Measurements from ENCODE around the gene HIP1. TPM values are rescaled to one million over a fixed set of nuclear protein-coding genes. Genes with fewer than 3 reads are reported as not detected.
"Not testable (repeated sequence)": the region's sequence is repeated elsewhere in the genome, so short reads cannot be mapped to it uniquely, and the experiment has no call there.

The HIP1 gene
- total and polyA plus RNA-seq, 5 donors from 2014 or later = 0.29 to 10.7 (median 0.79) TPM

DNA sequence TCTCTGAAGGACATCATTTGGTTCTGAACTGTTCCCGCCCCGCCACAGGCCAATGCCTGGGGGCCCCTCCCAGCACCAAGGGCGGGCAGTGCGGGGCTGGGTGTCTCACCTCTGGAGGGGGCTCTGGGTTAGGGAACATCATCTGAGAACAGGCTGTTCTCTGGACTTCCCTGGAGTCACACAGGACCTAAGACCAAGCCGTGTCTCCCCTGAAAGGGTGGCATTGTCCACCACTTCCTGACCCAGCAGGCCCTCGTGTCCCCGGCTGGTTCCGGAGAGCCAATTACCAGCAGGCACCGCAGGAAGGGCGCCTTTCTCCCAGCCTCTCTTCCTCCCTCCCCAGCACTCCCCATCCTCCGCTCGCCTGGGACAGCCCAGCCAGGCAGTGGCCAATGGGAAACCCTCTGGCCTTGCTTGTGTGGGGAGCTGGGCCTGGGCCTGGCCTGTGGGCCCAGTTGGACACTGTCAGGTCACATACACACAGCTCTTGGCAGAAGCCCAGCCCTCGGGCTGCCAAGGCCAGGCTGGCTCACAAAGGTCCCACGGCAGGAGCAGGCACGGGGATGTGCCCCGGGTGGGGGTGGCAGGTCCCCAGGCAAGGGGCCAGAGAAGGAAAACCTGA, 127.1 kb downstream of the HIP1 start:
- Mint-ChIP-seq H3K36me3 (peaks cover 6% of the 10 kb centered on the region), H3K27ac (no peak overlapping the region), H3K4me1 (peaks cover 0 to 10% (median 3%) of the 10 kb centered on the region in 4 donors), H3K9me3 (peaks cover 0 to 1% (median 0%) of the 10 kb centered on the region in 7 donors), H3K27me3 (no peaks in the 10 kb centered on the region), H3K4me3 (no peak overlapping the region)
- DNase-seq (no peak), ATAC-seq (ENCODE audit: low read depth in 2 of 2) (no peak)
- Histone ChIP-seq H3K36me3 (ENCODE audit: control insufficient read depth, insufficient read depth, low read length) (no peaks in the 10 kb centered on the region), H3K9me3 (ENCODE audit: control insufficient read depth in 2 of 2, low read length in 2 of 2) (no peaks in the 10 kb centered on the region), H3K27me3 (ENCODE audit: control insufficient read depth, insufficient read depth, low read length) (no peaks in the 10 kb centered on the region), H3K4me3 (ENCODE audit: low read depth, low read length) (no peak overlapping the region), H3K4me1 (ENCODE audit: control insufficient read depth, insufficient read depth, low read length, poor library complexity, severe bottlenecking) (peaks cover 7% of the 10 kb centered on the region), H3K27ac (ENCODE audit: insufficient read depth, low read length, poor library complexity, severe bottlenecking) (no peak overlapping the region)

DNA sequence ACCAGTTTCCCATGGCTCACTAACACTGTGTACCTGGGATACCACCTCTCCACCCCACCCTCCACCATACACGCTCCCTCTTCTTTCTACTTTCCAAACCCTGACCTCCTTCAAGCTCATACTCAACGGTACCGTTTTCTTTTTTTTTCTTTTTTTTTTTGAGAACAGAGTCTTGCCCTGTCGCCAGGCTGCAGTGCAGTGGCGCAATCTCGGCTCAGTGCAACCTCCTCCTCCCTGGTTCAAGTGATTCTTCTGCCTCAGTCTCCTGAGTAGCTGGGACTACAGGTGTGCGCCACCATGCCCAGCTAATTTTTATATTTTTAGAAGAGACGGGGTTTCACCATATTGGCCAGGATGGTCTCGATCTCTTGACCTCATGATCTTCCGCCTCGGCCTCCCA, 129.3 kb downstream of the HIP1 start:
- H3K27ac Mint-ChIP-seq; H3K4me3 ChIP-seq (ENCODE audit: low read depth, low read length); DNase-seq; H3K4me1 ChIP-seq (ENCODE audit: control insufficient read depth, insufficient read depth, low read length, poor library complexity, severe bottlenecking); H3K4me1 Mint-ChIP-seq; H3K9me3 Mint-ChIP-seq; H3K27me3 ChIP-seq (ENCODE audit: control insufficient read depth, insufficient read depth, low read length); H3K9me3 ChIP-seq (ENCODE audit: control insufficient read depth in 2 of 2, low read length in 2 of 2); H3K36me3 Mint-ChIP-seq; ATAC-seq (ENCODE audit: low read depth in 2 of 2); H3K36me3 ChIP-seq (ENCODE audit: control insufficient read depth, insufficient read depth, low read length); H3K4me3 Mint-ChIP-seq; H3K27ac ChIP-seq (ENCODE audit: insufficient read depth, low read length, poor library complexity, severe bottlenecking); H3K27me3 Mint-ChIP-seq: not testable (repeated sequence)

DNA sequence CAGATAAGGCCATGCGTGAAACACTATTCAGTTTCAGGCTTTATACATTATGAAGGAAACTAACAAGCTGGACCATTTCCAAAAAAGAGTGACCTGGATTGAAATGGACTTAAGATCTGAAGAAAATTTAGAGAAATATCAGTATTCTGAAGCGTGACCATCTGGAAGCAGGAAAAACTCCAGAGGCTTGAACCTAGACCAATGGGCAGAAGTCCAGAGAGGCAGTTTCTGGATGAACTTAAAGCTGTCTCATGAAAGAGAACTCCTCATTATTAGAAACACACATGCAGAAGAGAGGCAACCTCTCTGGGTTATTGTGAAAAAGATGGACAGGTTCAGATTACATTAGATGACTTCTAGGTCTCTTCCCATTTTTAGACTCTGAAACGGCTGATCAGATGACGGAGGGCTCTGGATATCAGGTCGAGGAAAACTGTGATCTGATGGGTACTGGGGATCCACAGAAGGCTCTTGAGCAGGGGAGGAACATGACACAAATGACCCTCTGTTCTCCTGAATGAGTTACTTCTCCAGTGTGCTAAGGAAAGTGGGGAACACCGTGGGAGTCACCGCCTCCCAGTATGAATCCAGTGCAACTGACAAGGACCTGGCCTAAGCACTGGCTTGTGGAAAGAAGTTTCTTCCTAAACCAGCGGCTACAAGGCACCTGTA, 130.2 kb downstream of the HIP1 start:
- no peak overlapping the region for H3K27ac ChIP-seq (ENCODE audit: insufficient read depth, low read length, poor library complexity, severe bottlenecking)
- Mint-ChIP-seq H3K27me3 (no peaks in the 10 kb centered on the region), H3K9me3 (peaks cover 0 to 1% (median 0%) of the 10 kb centered on the region in 7 donors), H3K27ac (peak overlapping the region in 1 of 3 donors; percentile 37), H3K4me3 (no peak overlapping the region), H3K36me3 (peaks cover 6% of the 10 kb centered on the region), H3K4me1 (peaks cover 0 to 2% (median under 1%) of the 10 kb centered on the region in 4 donors)
- H3K36me3 ChIP-seq (ENCODE audit: control insufficient read depth, insufficient read depth, low read length) = no peaks in the 10 kb centered on the region
- no peak for DNase-seq
- no peak overlapping the region for H3K4me3 ChIP-seq (ENCODE audit: low read depth, low read length)
- ATAC-seq (ENCODE audit: low read depth in 2 of 2) = no peak
- H3K9me3 ChIP-seq (ENCODE audit: control insufficient read depth in 2 of 2, low read length in 2 of 2) = no peaks in the 10 kb centered on the region
- no peaks in the 10 kb centered on the region for H3K4me1 ChIP-seq (ENCODE audit: control insufficient read depth, insufficient read depth, low read length, poor library complexity, severe bottlenecking)
- H3K27me3 ChIP-seq (ENCODE audit: control insufficient read depth, insufficient read depth, low read length) = no peaks in the 10 kb centered on the region

DNA sequence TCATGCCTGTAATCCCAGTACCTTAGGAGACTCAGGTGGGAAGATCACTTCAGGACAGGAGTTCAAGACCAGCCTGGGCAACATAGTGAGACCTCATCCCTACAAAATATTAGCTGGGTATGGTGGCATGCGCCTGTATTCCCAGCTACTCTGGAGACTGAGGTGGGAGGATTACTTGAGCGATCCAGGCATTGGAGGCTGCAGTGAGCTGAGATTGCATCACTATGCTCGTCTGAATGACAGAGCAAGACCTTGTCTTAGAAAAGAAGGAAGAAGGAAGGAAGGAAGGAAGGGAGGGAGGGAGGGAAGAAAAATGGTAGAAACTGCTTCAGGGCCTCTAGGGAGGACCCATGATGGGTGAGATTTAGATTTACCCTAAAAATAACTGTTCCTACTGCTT, 134.3 kb downstream of the HIP1 start:
- H3K27me3 Mint-ChIP-seq = no peaks in the 10 kb centered on the region
- no peaks in the 10 kb centered on the region for H3K4me1 ChIP-seq (ENCODE audit: control insufficient read depth, insufficient read depth, low read length, poor library complexity, severe bottlenecking)
- H3K9me3 ChIP-seq (ENCODE audit: control insufficient read depth in 2 of 2, low read length in 2 of 2) = no peaks in the 10 kb centered on the region
- ATAC-seq (ENCODE audit: low read depth in 2 of 2) = no peak
- no peak overlapping the region for H3K4me3 ChIP-seq (ENCODE audit: low read depth, low read length)
- no peak overlapping the region for H3K27ac Mint-ChIP-seq
- no peak overlapping the region for H3K4me3 Mint-ChIP-seq
- H3K27ac ChIP-seq (ENCODE audit: insufficient read depth, low read length, poor library complexity, severe bottlenecking) = no peak overlapping the region
- H3K4me1 Mint-ChIP-seq = peaks cover 0 to 2% (median under 1%) of the 10 kb centered on the region in 4 donors
- no peaks in the 10 kb centered on the region for H3K36me3 ChIP-seq (ENCODE audit: control insufficient read depth, insufficient read depth, low read length)
- H3K27me3 ChIP-seq (ENCODE audit: control insufficient read depth, insufficient read depth, low read length) = no peaks in the 10 kb centered on the region
- no peak for DNase-seq
- no peaks in the 10 kb centered on the region for H3K9me3 Mint-ChIP-seq
- H3K36me3 Mint-ChIP-seq = peaks cover 6% of the 10 kb centered on the region

DNA sequence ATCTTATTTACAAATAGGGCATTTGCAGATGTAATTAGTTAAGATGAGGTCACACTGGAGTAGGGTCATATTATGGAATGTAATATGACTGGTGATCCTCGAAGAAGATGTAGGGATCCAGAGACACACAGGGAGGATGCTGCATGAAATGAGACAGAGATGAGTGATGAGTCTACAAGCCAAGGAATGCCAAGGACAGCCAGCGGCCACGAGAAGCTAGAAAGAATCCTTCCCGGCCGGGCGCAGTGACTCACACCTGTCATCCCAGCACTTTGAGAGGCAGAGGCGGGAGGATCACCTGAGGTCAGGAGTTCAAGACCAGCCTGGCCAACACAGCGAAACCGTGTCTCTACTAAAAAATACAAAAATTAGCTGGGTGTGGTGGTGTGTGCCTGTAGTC, 135.9 kb downstream of the HIP1 start:
- H3K4me3 ChIP-seq (ENCODE audit: low read depth, low read length); DNase-seq; H3K36me3 Mint-ChIP-seq; H3K9me3 ChIP-seq (ENCODE audit: control insufficient read depth in 2 of 2, low read length in 2 of 2); H3K4me1 Mint-ChIP-seq; ATAC-seq (ENCODE audit: low read depth in 2 of 2); H3K27ac ChIP-seq (ENCODE audit: insufficient read depth, low read length, poor library complexity, severe bottlenecking); H3K27me3 Mint-ChIP-seq; H3K9me3 Mint-ChIP-seq; H3K27ac Mint-ChIP-seq; H3K27me3 ChIP-seq (ENCODE audit: control insufficient read depth, insufficient read depth, low read length); H3K4me1 ChIP-seq (ENCODE audit: control insufficient read depth, insufficient read depth, low read length, poor library complexity, severe bottlenecking); H3K36me3 ChIP-seq (ENCODE audit: control insufficient read depth, insufficient read depth, low read length): not testable (repeated sequence)
- H3K4me3 Mint-ChIP-seq = peak overlapping the region in 1 of 4 donors; percentile 43

DNA sequence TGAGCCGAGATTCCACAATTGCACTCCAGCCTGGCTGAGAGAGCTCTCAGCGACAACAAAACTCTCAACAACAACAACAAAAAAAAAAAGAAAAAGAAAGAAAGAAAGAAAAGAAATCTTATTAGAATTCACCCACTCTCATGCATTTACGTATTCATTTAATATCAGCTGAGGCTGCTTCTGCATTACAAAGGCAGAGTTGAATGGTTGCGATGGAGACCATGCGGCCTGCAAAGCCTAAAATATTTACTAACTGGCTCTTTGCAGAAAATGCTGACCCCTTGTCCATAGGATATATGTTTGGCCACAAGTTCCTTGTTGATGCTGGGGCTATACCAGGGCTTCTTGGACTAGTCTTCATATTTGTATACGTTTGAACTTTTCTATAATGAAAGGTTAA, 137.2 kb downstream of the HIP1 start:
- peaks cover 5 to 13% (median 7%) of the 10 kb centered on the region in 4 donors for H3K4me1 Mint-ChIP-seq
- DNase-seq (no peak), ATAC-seq (ENCODE audit: low read depth in 2 of 2) (no peak)
- no peaks in the 10 kb centered on the region for H3K9me3 ChIP-seq (ENCODE audit: control insufficient read depth in 2 of 2, low read length in 2 of 2)
- no peaks in the 10 kb centered on the region for H3K9me3 Mint-ChIP-seq
- no peaks in the 10 kb centered on the region for H3K36me3 ChIP-seq (ENCODE audit: control insufficient read depth, insufficient read depth, low read length)
- peaks cover 9% of the 10 kb centered on the region for H3K4me1 ChIP-seq (ENCODE audit: control insufficient read depth, insufficient read depth, low read length, poor library complexity, severe bottlenecking)
- H3K27ac Mint-ChIP-seq = no peak overlapping the region
- no peaks in the 10 kb centered on the region for H3K27me3 ChIP-seq (ENCODE audit: control insufficient read depth, insufficient read depth, low read length)
- no peak overlapping the region for H3K27ac ChIP-seq (ENCODE audit: insufficient read depth, low read length, poor library complexity, severe bottlenecking)
- H3K4me3 Mint-ChIP-seq = no peak overlapping the region
- no peak overlapping the region for H3K4me3 ChIP-seq (ENCODE audit: low read depth, low read length)
- H3K27me3 Mint-ChIP-seq = no peaks in the 10 kb centered on the region
- H3K36me3 Mint-ChIP-seq = no peaks in the 10 kb centered on the region

DNA sequence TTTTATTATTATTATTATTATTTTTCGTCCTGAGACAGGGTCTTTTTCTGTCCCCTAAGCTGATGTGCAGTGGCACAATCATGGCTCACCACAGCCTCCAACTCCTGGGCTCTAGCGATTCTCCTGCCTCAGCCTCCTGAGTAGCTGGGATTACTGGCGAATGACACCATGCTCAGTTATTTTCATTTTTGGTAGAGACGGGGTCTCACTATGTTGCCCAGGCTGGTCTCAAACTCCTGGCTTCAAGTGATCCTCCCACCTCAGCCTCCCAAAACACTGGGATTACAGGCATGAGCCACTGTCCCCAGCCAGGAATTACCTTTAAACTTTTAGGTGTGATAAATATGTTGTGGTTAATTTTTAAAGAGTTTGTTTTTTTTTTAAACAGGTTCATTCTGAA, 138.0 kb downstream of the HIP1 start:
- not testable (repeated sequence) for ATAC-seq (ENCODE audit: low read depth in 2 of 2); H3K4me1 ChIP-seq (ENCODE audit: control insufficient read depth, insufficient read depth, low read length, poor library complexity, severe bottlenecking); H3K27me3 ChIP-seq (ENCODE audit: control insufficient read depth, insufficient read depth, low read length); H3K9me3 ChIP-seq (ENCODE audit: control insufficient read depth in 2 of 2, low read length in 2 of 2); H3K27ac Mint-ChIP-seq; H3K9me3 Mint-ChIP-seq; H3K4me3 ChIP-seq (ENCODE audit: low read depth, low read length); H3K4me3 Mint-ChIP-seq; H3K36me3 ChIP-seq (ENCODE audit: control insufficient read depth, insufficient read depth, low read length); H3K27ac ChIP-seq (ENCODE audit: insufficient read depth, low read length, poor library complexity, severe bottlenecking); H3K36me3 Mint-ChIP-seq; H3K27me3 Mint-ChIP-seq; DNase-seq
- peaks cover 5 to 14% (median 8%) of the 10 kb centered on the region in 4 donors for H3K4me1 Mint-ChIP-seq

DNA sequence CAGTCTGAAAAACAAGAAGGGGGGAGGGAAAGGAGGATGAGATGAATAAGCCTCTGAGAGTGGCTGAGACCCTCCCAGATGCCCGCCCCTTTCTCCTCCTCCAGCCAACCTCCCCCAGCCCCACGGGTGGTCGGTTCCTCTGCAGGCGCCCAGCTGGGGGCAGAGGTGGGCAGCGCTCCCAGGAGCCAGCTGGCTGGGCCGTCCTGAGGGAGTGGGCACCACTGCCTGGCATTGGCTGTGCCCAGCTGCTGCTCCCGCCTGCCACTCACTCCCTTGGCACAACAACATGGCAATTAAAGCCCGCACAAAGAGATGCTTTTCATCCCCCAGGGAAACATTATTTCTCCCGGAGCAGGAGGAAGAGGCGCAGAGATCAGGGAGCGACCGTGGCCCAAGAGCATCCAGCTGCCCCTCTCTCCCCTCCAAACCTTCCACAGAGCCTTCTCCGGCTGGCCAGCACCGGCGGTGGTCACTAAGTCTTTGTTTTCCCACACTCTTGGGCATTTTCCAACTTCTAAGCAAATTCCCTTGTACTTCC, 139.4 kb downstream of the HIP1 start:
- H3K4me1 ChIP-seq (ENCODE audit: control insufficient read depth, insufficient read depth, low read length, poor library complexity, severe bottlenecking) = peaks cover 9% of the 10 kb centered on the region
- no peaks in the 10 kb centered on the region for H3K27me3 ChIP-seq (ENCODE audit: control insufficient read depth, insufficient read depth, low read length)
- Mint-ChIP-seq H3K27ac (no peak overlapping the region), H3K4me3 (no peak overlapping the region), H3K4me1 (peaks cover 8 to 24% (median 12%) of the 10 kb centered on the region in 4 donors), H3K27me3 (no peaks in the 10 kb centered on the region), H3K9me3 (no peaks in the 10 kb centered on the region), H3K36me3 (no peaks in the 10 kb centered on the region)
- H3K9me3 ChIP-seq (ENCODE audit: control insufficient read depth in 2 of 2, low read length in 2 of 2) = no peaks in the 10 kb centered on the region
- ATAC-seq (ENCODE audit: low read depth in 2 of 2) (no peak), DNase-seq (no peak)
- H3K4me3 ChIP-seq (ENCODE audit: low read depth, low read length) = no peak overlapping the region
- H3K36me3 ChIP-seq (ENCODE audit: control insufficient read depth, insufficient read depth, low read length) = no peaks in the 10 kb centered on the region
- no peak overlapping the region for H3K27ac ChIP-seq (ENCODE audit: insufficient read depth, low read length, poor library complexity, severe bottlenecking)

Data from CD4-positive, CD25-positive, alpha-beta regulatory T cell (primary cell).